Measurements from ENCODE around the gene SLC25A12. TPM values are rescaled to one million over a fixed set of nuclear protein-coding genes. Genes with fewer than 3 reads are reported as not detected.

The SLC25A12 gene
- total and polyA plus RNA-seq, 2 of the 13 experiments (the other 11 are each of a cell fraction or from before 2014, with no cell fraction given): 8.1 to 15.9 TPM

GRCh38 chr2:171922230-171923022 lies 28.4 kb upstream of the SLC25A12 start, which contains the start of gene HAT1 (continued):
- TF ChIP-seq ZNF333 (CRISPR knock-in tag; IDR thresholded peaks at IDR 0.05; ENCODE audit: borderline replicate concordance) (peak; percentile 27; the same call in 1 of the 2 replicates), ZMYM2 (CRISPR knock-in tag; IDR thresholded peaks at IDR 0.05) (peak; percentile 78), KDM2A (CRISPR knock-in tag; IDR thresholded peaks at IDR 0.05; ENCODE audit: borderline replicate concordance, low read depth) (peak; percentile 73; the same call in 1 of the 2 replicates), ZNF20 (CRISPR knock-in tag; IDR thresholded peaks at IDR 0.05) (0 out of 2 replicates have a peak, but pooled peaks have one; percentile 7), MTF2 (CRISPR knock-in tag; IDR thresholded peaks at IDR 0.05; ENCODE audit: borderline replicate concordance) (no peak), ZBTB46 (CRISPR knock-in tag; IDR thresholded peaks at IDR 0.05; ENCODE audit: borderline replicate concordance) (0 out of 2 replicates have a peak, but pooled peaks have one; percentile 77), ZNF772 (CRISPR knock-in tag; IDR thresholded peaks at IDR 0.05) (peak; percentile 37; the same call in 1 of the 2 replicates), PRDM10 (CRISPR knock-in tag; IDR thresholded peaks at IDR 0.05; ENCODE audit: low read depth) (0 out of 2 replicates have a peak, but pooled peaks have one; percentile 22), ZNF33A (CRISPR knock-in tag; IDR thresholded peaks at IDR 0.05; ENCODE audit: borderline replicate concordance) (no peak), ZNF12 (CRISPR knock-in tag; IDR thresholded peaks at IDR 0.05) (no peak), ZNF800 (CRISPR knock-in tag; IDR thresholded peaks at IDR 0.05) (no peak; the same call in none of the 2 replicates), MTA3 (CRISPR knock-in tag; IDR thresholded peaks at IDR 0.05) (no peak), E2F5 (CRISPR knock-in tag; conservative IDR thresholded peaks at IDR 0.05) (peak; percentile 78), PHF5A (CRISPR knock-in tag; IDR thresholded peaks at IDR 0.05; ENCODE audit: low read depth, unreplicated experiment) (peak; percentile 41), PAXIP1 (CRISPR knock-in tag; conservative IDR thresholded peaks at IDR 0.05) (peak; percentile 44; the same call in 1 of the 2 replicates)
